IPS-20b (cell line): Measurements from ENCODE around the gene GPR158.

Experiments used
- H3K27ac ChIP-seq: one replicate; pipeline ENCODE4 v1.5.1; 2013; ENCODE audit warnings: low read length
- H3K27me3 ChIP-seq: 2 replicates; pipeline ENCODE4 v1.6.1; 2013; ENCODE audit warnings: mild to moderate bottlenecking, low read length, inconsistent platforms; ENCODE audit not compliant: insufficient read depth
- H3K36me3 ChIP-seq: 2 replicates; pipeline ENCODE4 v1.6.1; 2013; ENCODE audit warnings: low read depth, mild to moderate bottlenecking, inconsistent platforms, low read length, moderate library complexity; ENCODE audit not compliant: insufficient read depth
- H3K4me1 ChIP-seq: 2 replicates; pipeline ENCODE4 v1.6.1; 2013; ENCODE audit warnings: mild to moderate bottlenecking, control low read depth, inconsistent platforms, low read length, moderate library complexity; ENCODE audit not compliant: insufficient read depth
- H3K4me3 ChIP-seq: 2 replicates; pipeline ENCODE4 v1.5.1; 2013; ENCODE audit warnings: mild to moderate bottlenecking, low read length, inconsistent platforms
- H3K9ac ChIP-seq: 2 replicates; pipeline ENCODE4 v1.6.1; 2013; ENCODE audit warnings: low read depth, mild to moderate bottlenecking, inconsistent platforms, low read length, moderate library complexity
- H3K9me3 ChIP-seq: 2 replicates; pipeline ENCODE4 v1.6.1; 2013; ENCODE audit warnings: mild to moderate bottlenecking, low read depth, low read length, inconsistent platforms; ENCODE audit not compliant: insufficient read depth

The GPR158 gene

DNA sequence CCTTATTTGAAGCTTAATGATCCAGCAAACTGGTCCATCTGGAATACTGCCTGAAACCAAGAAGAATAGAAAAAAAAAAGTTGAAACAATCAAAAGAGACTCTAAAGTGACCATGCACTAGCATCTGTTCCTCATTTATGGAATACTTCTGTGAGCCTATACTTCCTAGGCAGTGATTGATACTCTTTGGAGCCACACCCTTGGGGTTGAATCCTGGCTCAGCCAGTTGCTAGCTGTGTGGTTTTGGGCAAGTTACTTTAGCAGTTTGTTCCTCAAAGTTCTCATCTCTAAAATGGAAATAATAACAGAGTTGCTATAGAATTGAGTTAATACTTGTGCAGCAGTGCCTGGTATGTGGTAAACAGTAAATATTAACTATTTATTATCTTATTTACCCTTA is 208.9 kb downstream of the GPR158 start:
- no peaks in the 10 kb centered on the region; the same call in 1 of the 2 replicates for H3K9me3 ChIP-seq
- no peak overlapping the region for H3K4me3 ChIP-seq
- H3K9ac ChIP-seq = no peak overlapping the region
- no peaks in the 10 kb centered on the region for H3K27me3 ChIP-seq
- H3K4me1 ChIP-seq = no peaks in the 10 kb centered on the region; the same call in 1 of the 2 replicates
- H3K27ac ChIP-seq = no peak overlapping the region
- no peaks in the 10 kb centered on the region for H3K36me3 ChIP-seq

DNA sequence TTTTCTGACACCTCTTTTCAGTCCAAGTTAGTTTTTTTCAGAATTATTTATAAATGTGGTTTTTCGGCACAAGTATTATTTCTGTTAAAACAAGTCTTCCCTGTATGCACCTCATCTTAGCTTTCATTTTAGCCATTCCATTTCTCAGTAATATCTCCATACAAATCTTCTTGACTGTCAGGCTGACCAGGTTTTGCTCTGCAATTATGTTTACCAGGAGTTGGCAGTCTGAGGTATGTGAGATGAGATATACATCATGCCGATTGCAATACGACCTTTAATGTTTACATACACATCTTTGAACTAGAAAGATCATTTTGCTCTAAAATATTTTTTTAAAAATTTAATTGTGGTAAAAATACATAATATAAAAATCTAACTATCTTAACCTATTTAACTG is 209.8 kb downstream of the GPR158 start:
- no peak overlapping the region for H3K9ac ChIP-seq
- H3K27ac ChIP-seq = no peak overlapping the region
- H3K9me3 ChIP-seq = peaks cover 3% of the 10 kb centered on the region
- no peaks in the 10 kb centered on the region; the same call in 1 of the 2 replicates for H3K4me1 ChIP-seq
- H3K4me3 ChIP-seq = no peak overlapping the region
- H3K27me3 ChIP-seq = no peaks in the 10 kb centered on the region
- H3K36me3 ChIP-seq = no peaks in the 10 kb centered on the region

DNA sequence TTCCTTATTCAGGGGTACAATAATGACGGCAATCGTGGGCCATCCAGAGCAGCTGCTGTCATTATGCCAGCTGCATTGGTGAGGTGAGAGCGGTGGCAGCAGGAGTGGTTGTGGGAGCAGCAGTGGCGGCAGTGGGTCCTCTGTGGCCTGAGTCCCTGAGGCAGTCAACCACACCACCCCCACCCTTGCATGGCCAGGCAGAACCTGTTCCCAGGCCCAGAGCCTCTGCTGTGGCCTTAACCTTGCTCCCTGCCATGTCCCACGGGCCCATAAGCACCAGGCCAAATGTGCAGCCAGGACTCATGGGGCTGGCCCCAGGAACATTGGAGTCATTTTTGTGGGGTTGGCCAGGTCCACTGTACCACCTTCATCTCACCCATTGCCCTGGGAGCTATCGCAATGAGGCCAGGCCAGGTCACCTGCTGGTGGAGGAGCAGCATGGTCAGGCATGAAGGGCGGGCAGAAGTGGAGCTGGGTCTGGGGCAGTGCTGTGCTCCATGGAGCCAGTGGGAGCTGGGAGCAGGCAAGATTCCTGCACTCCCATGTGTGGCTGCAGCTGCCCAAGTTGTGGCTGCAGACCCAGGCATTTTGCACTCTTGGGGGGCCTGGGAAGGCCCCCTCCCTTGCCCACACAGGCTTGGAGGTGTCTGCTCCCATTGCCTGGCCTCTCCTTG is 213.5 kb downstream of the GPR158 start:
- H3K4me3 ChIP-seq = no peak overlapping the region
- no peaks in the 10 kb centered on the region; the same call in 1 of the 2 replicates for H3K4me1 ChIP-seq
- H3K36me3 ChIP-seq = no peaks in the 10 kb centered on the region
- H3K9me3 ChIP-seq = peaks cover 28% of the 10 kb centered on the region
- H3K9ac ChIP-seq = no peak overlapping the region
- H3K27me3 ChIP-seq = no peaks in the 10 kb centered on the region
- H3K27ac ChIP-seq = no peak overlapping the region

DNA sequence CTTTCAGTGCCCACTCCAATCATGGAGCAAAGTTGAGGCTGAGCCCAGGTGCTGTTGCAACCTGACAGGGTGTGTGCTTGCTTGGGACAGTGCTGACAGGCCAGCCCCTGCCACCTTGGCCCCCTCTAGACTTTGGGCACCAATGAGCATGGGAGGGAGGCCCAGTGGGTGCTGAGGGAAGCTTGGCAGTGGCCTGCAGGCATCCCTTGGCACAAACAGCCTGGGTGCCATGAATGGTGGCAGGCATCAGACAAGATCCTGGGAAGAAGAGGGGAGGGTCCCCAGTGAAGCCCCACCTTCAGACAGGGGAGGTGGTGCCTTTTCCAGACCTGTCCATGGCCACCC is 214.0 kb downstream of the GPR158 start:
- Histone ChIP-seq H3K4me1 (no peaks in the 10 kb centered on the region), H3K36me3 (no peaks in the 10 kb centered on the region), H3K27me3 (no peaks in the 10 kb centered on the region), H3K4me3 (no peak overlapping the region), H3K9me3 (peaks cover 28% of the 10 kb centered on the region), H3K9ac (no peak overlapping the region), H3K27ac (no peak overlapping the region)

DNA sequence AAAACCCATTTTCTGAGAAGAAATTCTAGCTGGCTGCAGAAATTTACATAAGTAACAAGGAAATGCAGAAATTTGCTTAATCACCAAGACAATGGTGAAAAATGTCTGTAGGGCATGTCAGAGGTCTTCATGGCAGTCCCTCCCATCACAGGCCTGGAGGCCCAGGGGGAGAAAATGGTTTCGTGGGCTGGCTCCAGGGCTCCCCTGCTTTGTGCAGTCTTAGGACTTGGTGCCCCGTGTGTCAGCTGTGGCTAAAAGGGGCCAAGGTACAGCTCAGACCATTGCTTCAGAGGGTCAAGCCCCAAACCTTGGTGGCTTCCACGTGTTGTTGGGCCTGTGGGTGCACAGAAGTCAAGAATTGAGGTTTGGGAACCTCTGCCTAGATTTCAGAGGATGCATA is 215.9 kb downstream of the GPR158 start:
- Histone ChIP-seq H3K9me3 (peaks cover 28% of the 10 kb centered on the region), H3K4me3 (no peak overlapping the region), H3K9ac (no peak overlapping the region), H3K27me3 (no peaks in the 10 kb centered on the region), H3K36me3 (no peaks in the 10 kb centered on the region), H3K27ac (no peak overlapping the region), H3K4me1 (no peaks in the 10 kb centered on the region)

- H3K27ac ChIP-seq = no peak overlapping the region
- no peak overlapping the region for H3K9ac ChIP-seq
- no peaks in the 10 kb centered on the region for H3K27me3 ChIP-seq
- no peaks in the 10 kb centered on the region for H3K4me1 ChIP-seq
- H3K36me3 ChIP-seq = no peaks in the 10 kb centered on the region
- H3K9me3 ChIP-seq = peaks cover 28% of the 10 kb centered on the region
- no peak overlapping the region for H3K4me3 ChIP-seq
These were observed 217.3 kb downstream of the GPR158 start for GRCh38 chr10:25392132-25392531.

GRCh38 chr10:25393621-25394020 is 218.8 kb downstream of the GPR158 start:
- no peaks in the 10 kb centered on the region for H3K27me3 ChIP-seq
- H3K4me3 ChIP-seq = no peak overlapping the region
- no peaks in the 10 kb centered on the region for H3K4me1 ChIP-seq
- H3K9ac ChIP-seq = no peak overlapping the region
- no peaks in the 10 kb centered on the region for H3K36me3 ChIP-seq
- H3K9me3 ChIP-seq = peaks cover 28% of the 10 kb centered on the region
- H3K27ac ChIP-seq = no peak overlapping the region

DNA sequence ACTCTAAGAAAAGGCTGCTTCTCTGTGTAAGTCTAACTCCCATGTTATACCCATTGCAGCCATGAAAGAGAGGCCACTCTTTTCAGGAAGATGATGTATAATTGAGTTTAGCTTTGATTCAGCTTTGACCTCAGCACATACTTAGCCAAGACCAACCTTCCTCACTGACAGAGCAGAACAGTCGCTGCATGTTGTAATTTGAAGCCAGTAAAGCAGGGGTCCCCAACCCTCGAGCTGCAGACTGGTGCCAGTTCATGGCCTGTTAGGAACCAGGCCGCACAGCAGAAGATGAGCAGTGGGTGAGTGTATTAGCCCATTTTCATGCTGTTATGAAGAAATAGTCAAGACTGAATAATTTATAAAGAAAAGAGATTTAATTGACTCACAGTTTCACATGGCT is 223.9 kb downstream of the GPR158 start:
- no peaks in the 10 kb centered on the region for H3K4me1 ChIP-seq
- no peaks in the 10 kb centered on the region for H3K9me3 ChIP-seq
- H3K27me3 ChIP-seq = no peaks in the 10 kb centered on the region
- no peaks in the 10 kb centered on the region for H3K36me3 ChIP-seq
- H3K4me3 ChIP-seq = no peak overlapping the region
- no peak overlapping the region for H3K9ac ChIP-seq
- H3K27ac ChIP-seq = no peak overlapping the region

DNA sequence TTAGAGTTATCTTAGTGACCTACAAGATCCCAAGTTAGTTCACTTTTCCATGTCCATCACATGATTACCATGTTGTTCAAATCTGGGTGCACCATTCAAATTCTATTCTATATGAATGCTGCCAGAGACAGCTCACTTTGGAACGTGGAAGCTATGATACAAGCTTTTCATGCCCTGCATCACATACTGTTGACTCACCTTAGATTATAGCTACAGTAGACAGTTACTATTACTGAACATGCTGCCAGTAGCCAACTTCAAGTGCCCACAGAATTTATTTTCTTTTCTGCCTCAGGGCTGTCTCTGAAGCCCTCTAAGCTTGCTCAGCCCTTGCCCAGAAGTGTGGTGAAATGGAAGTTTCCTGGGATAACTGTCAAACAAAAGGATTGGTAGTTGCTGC is 231.1 kb downstream of the GPR158 start:
- no peaks in the 10 kb centered on the region for H3K9me3 ChIP-seq
- no peak overlapping the region for H3K27ac ChIP-seq
- no peaks in the 10 kb centered on the region for H3K4me1 ChIP-seq
- no peak overlapping the region for H3K9ac ChIP-seq
- H3K27me3 ChIP-seq = no peaks in the 10 kb centered on the region
- no peak overlapping the region for H3K4me3 ChIP-seq
- no peaks in the 10 kb centered on the region for H3K36me3 ChIP-seq

DNA sequence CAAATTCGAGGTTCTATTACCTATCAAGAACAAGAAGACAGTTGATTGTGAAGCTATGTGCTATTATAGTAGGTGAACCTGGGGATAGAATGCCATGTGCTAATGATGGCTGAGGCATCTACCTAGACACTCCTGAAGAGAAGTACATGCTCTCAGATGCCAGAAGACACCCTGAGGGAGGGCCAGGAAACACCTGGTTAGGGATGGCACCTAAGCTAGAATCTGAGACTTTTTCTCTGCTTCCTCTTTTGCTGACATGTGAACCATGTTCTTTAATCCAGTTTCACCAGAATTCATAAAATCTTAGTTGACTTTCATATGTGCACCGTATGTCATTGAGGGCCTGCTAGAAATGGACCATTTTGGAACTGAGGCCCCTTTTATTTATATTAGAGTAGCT is 242.8 kb downstream of the GPR158 start:
- Histone ChIP-seq H3K9me3 (peaks cover 9% of the 10 kb centered on the region), H3K27ac (no peak overlapping the region), H3K27me3 (no peaks in the 10 kb centered on the region), H3K4me1 (no peaks in the 10 kb centered on the region), H3K36me3 (no peaks in the 10 kb centered on the region), H3K9ac (no peak overlapping the region), H3K4me3 (no peak overlapping the region)

DNA sequence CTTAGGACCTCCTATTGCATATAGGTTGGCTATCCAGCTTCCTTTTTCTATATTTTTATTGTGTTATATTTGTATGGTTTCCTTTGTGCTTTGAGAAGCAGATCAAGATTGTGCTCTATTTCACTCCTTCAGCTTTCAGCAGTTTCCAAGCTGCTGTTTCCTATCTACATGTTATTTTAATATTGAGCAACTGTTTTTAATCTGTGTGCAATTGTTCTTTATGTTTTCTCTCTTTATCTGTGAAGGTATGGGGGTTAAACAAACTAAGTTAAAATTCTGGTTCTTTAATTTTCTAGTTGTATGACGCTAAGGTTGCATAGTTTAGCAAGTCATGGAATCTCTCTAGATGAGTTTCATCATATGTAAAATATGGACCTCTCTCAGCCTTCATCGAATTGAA is 251.0 kb downstream of the GPR158 start:
- no peak overlapping the region for H3K27ac ChIP-seq
- no peak overlapping the region for H3K4me3 ChIP-seq
- H3K36me3 ChIP-seq = no peaks in the 10 kb centered on the region
- no peaks in the 10 kb centered on the region for H3K4me1 ChIP-seq
- H3K9me3 ChIP-seq = peaks cover 9% of the 10 kb centered on the region
- H3K27me3 ChIP-seq = no peaks in the 10 kb centered on the region
- no peak overlapping the region for H3K9ac ChIP-seq

DNA sequence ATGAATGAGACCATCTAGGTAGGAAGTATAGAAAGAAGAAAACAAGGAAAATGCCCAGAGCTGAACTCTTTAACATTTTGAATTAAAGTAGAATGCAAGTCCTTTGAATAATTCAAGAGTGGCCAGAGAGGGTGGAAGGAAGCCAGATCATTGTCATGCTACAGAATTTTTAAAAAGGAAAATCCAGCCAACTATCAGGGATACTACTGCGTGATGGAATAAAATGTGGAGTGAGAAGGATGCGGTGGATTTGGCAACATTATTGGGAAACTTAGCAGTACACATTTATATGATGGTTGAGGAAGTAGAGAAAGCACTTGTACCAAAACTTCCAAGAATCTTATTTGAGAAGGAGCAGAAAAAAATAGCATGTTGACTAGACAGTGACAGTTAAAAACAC is 261.6 kb downstream of the GPR158 start:
- Histone ChIP-seq H3K9me3 (no peaks in the 10 kb centered on the region), H3K27ac (no peak overlapping the region), H3K9ac (no peak overlapping the region), H3K27me3 (no peaks in the 10 kb centered on the region), H3K4me3 (no peak overlapping the region), H3K36me3 (no peaks in the 10 kb centered on the region), H3K4me1 (no peaks in the 10 kb centered on the region; the same call in 1 of the 2 replicates)
